SH-SY5Y (cell line): ENCODE measurements around the gene ELP5.

ENCODE experiments used
- GATA2 ChIP-seq: IDR thresholded peaks from 2 replicates; pipeline ENCODE4 v1.6.1; 2011; ENCODE audit warnings: mild to moderate bottlenecking, low read depth, low read length
- GATA3 ChIP-seq: IDR thresholded peaks from 2 replicates; pipeline ENCODE4 v1.6.1; 2011; ENCODE audit warnings: low read depth, mild to moderate bottlenecking, low read length, moderate library complexity

ELP5 gene

GRCh38 chr17:7252176-7253043, at the start of gene ELP5:
TSS of gene ELP5 (plus strand) at chr17:7252215. CDS start at chr17:7252551, 336 bp downstream.
- TF ChIP-seq GATA2 = no peak
- TF ChIP-seq GATA3 = no peak

- no peak for TF ChIP-seq GATA3
Observed at GRCh38 chr17:7203391-7203790, 48.6 kb upstream of the ELP5 start.

- no peak for TF ChIP-seq GATA3
Observed at GRCh38 chr17:7204336-7204735, 47.7 kb upstream of the ELP5 start.

GRCh38 chr17:7204828-7205461, 47.1 kb upstream of the ELP5 start:
- TF ChIP-seq GATA2 (peak; percentile 64), GATA3 (no peak)

GRCh38 chr17:7205561-7205960, 46.5 kb upstream of the ELP5 start:
- TF ChIP-seq GATA3 (no peak), GATA2 (no peak)

GRCh38 chr17:7207120-7208001, 44.7 kb upstream of the ELP5 start:
- no peak for TF ChIP-seq GATA2
- no peak for TF ChIP-seq GATA3

GRCh38 chr17:7208027-7208571, 43.9 kb upstream of the ELP5 start:
- no peak for TF ChIP-seq GATA3

- TF ChIP-seq GATA2 = no peak
- no peak for TF ChIP-seq GATA3
Observed at GRCh38 chr17:7208754-7209460, 43.1 kb upstream of the ELP5 start.

- no peak for TF ChIP-seq GATA3
- TF ChIP-seq GATA2 = no peak
Observed at GRCh38 chr17:7211491-7212273, 40.3 kb upstream of the ELP5 start.

- TF ChIP-seq GATA3 = no peak
- TF ChIP-seq GATA2 = peak; percentile 28; the same call in 1 of the 2 replicates
Observed at GRCh38 chr17:7213895-7214299, 38.1 kb upstream of the ELP5 start.

- TF ChIP-seq GATA2 (peak; percentile 91), GATA3 (no peak)
Observed at GRCh38 chr17:7214300-7215135, 37.5 kb upstream of the ELP5 start.

GRCh38 chr17:7215136-7215638, 36.8 kb upstream of the ELP5 start:
- no peak for TF ChIP-seq GATA2
- no peak for TF ChIP-seq GATA3
